GM13977 (cell line): ENCODE results near the gene DCUN1D4.
A peak's percentile ranks its signal among the peaks of the same experiment; 100 is the strongest.

ENCODE experiments used
- DNase-seq: peaks from one replicate; pipeline ENCODE4 v3.0.0; 2012; ENCODE audit warnings: low spot score
- CTCF ChIP-seq: IDR thresholded peaks from 2 replicates; pipeline ENCODE4 v1.5.1; 2012; ENCODE audit warnings: mild to moderate bottlenecking, control low read depth; ENCODE audit not compliant: insufficient read depth; ENCODE audit errors: extremely low read depth, missing control alignments
- in situ Hi-C: fragments of 300-500 bp; cut with MboI; formaldehyde crosslinking; loops from one replicate; pipeline ENCODE4 v1.12.0; 2022; ENCODE audit warnings: low sequenced_read_pairs, low pct_unique_long_range_greater_than_20kb, mixed read lengths, inconsistent platforms; ENCODE audit not compliant: unreplicated experiment

Gene DCUN1D4

GRCh38 chr4:51842554-51843308 lies at the start of gene DCUN1D4:
Gene DCUN1D4, plus strand, starts transcription at chr4:51843153. Its CDS starts 90 bp downstream, at chr4:51843243.
- in situ Hi-C loops: no loop called here
- TF ChIP-seq CTCF: peak; percentile 28
- peak; percentile 99 for DNase-seq

GRCh38 chr4:51820443-51821234 lies 22.3 kb upstream of the DCUN1D4 start:
- no peak for DNase-seq
- no peak for TF ChIP-seq CTCF
- in situ Hi-C loops: no loop called here

- in situ Hi-C loops: no loop called here
- no peak for DNase-seq
- TF ChIP-seq CTCF: no peak
These were observed 17.6 kb upstream of the DCUN1D4 start for GRCh38 chr4:51825341-51825740.

- no peak for DNase-seq
- in situ Hi-C loops: no loop called here
- TF ChIP-seq CTCF: no peak
These were observed 12.7 kb upstream of the DCUN1D4 start for GRCh38 chr4:51830156-51830720.

- peak; percentile 89 for TF ChIP-seq CTCF
- in situ Hi-C loops: no loop called here
These were observed 11.8 kb upstream of the DCUN1D4 start for GRCh38 chr4:51831133-51831532.

GRCh38 chr4:51833236-51833635 lies 9.7 kb upstream of the DCUN1D4 start:
- TF ChIP-seq CTCF: no peak
- DNase-seq: no peak
- in situ Hi-C loops: no loop called here

More at GRCh38 chr4:51831133-51831532, 11.8 kb upstream of the DCUN1D4 start:
- DNase-seq: peak; percentile 25
